Stimulated activated CD8-positive, alpha-beta memory T cell treated with anti-CD3 and anti-CD28 coated beads, Interleukin-15, amount 100 ng/mL, for 48 hours (primary cell): ENCODE measurements around the gene ANKUB1.
"Not testable (repeated sequence)": the region's sequence is repeated elsewhere in the genome, so short reads cannot be mapped to it uniquely, and the experiment has no call there.

ENCODE experiments used
- DNase-seq, 2 donors: peaks; one replicate each; pipeline ENCODE4 v3.0.0-alpha.2; 2020; ENCODE audit warnings: low read depth in 2 of 2

Gene ANKUB1, protein sequence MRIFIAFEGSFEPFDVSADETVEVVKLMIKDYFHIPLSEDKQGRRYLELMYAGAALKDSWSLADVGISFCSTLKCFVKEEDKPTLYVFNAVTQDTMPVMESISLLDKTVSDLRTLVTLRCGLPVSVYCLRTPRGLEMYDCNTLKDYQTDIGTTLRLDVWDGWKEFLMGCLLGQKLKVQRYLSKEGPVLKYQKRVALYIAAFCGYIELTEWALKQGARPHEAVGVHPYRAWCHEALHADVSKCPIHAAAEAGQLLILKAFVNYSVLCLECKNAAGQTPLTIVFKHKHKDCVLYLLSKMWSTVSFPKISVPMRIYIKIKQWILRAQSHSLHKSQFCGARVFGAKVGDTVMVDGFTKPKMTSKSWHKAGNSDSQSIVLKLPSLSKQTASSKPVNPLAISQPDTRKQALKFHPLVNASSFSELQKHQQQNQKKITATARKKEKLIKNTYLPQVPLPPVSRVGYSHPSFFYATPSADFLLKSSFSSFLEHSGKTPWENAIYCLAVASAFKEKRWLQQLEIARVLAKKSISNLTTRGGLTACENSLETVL

DNA sequence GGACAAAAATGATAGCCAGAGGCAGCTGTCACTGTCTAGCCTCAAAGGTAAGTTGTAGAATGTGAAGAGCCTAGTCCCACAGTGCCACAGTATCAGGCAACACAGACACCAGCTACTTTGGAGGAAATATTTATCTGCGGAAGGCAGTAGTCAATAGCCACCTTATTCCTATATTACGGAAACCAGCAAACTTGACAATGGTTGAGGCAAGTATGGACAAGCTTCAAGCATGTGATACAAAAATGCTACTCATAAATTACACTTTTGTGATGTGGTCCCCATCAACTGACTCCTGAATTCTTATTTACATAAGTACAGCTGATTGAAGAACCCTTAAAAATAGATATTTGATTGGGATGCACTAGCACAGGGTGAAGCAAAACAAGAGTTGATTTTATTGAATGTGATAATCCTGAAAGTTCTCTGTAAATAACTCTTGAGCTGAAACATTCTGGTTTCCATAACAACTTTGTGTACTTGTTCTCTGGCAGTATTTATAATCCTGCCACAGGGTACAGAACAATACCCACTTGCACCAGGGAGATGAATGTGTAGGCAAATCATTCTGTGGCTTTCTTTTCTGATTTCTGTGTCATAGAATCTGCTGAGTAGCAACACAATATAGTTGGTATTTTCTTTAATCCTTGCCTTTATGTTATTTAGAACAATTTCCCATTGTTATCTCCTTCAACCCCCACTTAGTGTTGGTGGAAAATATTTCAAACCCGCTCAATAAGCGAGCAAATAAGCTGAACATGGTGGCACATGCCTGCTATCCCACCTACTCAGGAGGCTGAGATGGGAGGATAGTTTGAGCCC is at the start of gene ANKUB1:
Gene ANKUB1 (minus strand): TSS at position 103 of the 819 bp plus-strand sequence. CDS start 188 bp downstream, outside the sequence.
- no peak for DNase-seq

- no peak for DNase-seq
Observed at GRCh38 chr3:149839896-149840295, 47.5 kb upstream of the ANKUB1 start.

- not testable (repeated sequence) for DNase-seq
Observed at GRCh38 chr3:149839469-149839868, 47.1 kb upstream of the ANKUB1 start.

DNA sequence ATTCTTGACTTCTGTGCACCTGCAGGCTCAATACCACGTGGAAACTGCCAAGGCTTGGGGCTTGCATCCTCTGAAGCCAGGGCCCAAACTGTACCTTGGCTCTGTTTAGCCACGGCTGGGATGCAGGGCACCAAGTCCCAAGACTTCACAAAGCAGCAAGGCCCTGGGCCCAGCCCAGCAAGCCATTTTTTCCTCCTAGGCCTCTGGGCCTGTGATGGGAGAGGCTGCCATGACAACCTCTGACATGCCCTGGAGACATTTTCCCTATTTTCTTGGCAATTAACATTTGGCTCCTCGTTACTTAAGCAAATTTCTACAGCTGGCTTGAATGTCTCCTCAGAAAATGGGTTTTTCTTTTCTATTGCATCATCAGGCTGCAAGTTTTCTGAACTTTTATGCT is 46.1 kb upstream of the ANKUB1 start:
- DNase-seq = not testable (repeated sequence)

DNA sequence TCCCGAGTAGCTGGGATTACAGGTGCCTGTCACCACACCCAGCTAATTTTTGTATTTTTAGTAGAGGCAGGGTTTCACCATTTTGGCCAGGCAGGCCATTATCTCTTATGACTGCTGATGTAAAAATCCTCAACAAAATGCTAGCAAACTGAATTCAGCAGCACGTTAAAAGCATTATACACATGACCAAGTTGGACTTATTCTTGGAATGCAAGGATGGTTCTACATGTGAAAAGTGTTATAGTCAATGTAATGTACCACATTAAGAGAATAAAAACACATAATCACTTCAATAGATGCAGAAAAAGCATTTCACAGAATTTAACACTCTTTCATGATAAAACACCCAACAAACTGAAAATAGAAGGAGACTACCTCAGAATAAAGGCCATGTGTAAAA is 40.9 kb upstream of the ANKUB1 start:
- no peak for DNase-seq

- no peak for DNase-seq
Observed at GRCh38 chr3:149832086-149832485, 39.7 kb upstream of the ANKUB1 start.

DNA sequence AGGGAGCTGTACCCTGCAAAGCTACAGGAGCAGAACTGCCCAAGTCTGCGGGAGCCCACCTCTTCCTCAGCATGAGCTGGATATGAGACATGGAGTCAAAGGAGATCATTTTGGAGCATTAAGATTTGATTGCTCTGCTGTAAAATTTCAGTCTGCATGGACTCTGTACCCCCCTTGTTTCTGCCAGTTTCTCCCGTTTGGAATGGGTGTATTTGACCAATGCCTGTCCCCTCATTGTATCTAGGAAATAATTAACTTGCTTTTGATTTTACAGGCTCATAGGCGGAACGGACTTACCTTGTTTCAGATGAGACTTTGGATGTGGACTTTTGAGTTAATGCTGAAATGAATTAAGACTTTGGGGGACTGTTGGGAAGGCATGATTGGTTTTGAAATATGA is 39.0 kb upstream of the ANKUB1 start:
- DNase-seq = no peak

DNA sequence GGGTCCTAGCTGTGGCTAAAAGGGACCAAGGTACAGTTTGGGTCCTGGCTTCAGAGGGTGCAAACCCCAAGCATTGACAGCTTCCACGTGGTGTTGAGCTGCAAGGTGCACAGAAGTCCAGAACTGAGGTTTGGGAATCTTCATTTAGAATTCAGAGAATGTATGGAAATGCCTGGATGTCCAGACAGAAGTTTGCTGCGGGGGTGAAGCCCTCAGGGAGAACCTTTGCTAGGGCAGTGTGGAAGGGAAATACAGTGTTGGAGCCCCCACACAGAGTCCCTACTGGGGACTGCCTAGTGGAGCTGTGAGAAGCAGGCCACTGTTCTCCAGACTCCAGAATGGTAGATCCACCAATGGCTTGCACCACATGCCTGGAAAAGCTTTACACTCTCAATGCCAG is 38.5 kb upstream of the ANKUB1 start:
- DNase-seq = no peak

DNA sequence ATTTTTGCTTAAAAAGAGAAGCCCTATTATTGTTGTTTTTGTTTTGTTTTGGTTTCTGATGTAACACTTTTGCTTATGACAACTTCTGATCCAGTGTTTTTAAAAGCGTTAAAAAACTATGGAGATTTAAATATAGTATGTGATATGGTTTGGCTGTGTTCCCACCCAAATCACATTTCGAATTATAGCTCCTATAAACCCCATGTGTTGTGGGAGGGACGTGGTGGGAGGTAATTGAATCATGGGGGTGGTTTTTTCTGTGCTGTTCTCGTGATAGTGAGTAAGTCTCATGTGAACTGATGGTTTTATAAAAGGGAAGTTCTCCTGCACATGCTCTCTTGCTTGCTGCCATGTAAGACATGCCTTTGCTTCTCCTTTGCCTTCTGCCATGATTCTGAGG is 37.3 kb upstream of the ANKUB1 start:
- not testable (repeated sequence) for DNase-seq

GRCh38 chr3:149828390-149828789 is 36.0 kb upstream of the ANKUB1 start:
- no peak for DNase-seq

DNA sequence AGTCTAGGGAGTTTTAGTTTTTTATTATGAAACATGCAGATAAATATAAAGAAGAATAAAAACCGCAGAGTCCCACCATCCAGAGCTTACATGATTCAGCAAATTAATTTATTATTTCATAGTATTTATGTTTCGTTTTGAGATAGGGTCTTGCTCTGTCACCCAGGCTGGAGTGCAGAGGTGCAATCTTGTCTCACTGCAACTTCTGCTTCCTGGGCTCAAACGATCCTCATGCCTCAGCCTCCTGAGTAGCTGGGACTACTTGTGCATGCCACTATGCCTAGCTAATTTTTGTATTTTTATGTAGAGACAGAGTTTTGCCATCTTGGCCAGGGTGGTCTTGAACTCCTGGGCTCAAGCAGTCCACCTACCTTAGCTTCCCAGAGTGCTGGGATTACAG is 34.3 kb upstream of the ANKUB1 start:
- DNase-seq = no peak

DNA sequence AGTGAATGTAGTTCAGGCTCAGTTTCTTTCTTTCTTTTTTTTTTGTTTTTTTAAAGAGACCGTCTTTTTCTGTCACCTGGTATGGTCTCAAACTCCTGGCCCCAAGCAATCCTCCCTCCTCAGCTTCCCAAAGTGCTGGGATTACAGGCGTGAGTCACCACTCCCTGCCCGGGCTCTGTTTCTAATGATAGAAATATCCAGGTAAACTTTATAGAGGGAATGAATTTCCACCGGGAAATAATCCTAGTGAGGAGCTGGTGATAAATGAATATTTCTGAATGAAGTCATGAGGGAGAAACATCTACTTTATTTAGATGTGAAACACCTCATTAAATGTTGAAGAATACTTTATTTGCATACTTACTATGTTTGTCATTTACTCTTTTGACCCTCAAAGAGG is 27.8 kb upstream of the ANKUB1 start:
- no peak for DNase-seq

DNA sequence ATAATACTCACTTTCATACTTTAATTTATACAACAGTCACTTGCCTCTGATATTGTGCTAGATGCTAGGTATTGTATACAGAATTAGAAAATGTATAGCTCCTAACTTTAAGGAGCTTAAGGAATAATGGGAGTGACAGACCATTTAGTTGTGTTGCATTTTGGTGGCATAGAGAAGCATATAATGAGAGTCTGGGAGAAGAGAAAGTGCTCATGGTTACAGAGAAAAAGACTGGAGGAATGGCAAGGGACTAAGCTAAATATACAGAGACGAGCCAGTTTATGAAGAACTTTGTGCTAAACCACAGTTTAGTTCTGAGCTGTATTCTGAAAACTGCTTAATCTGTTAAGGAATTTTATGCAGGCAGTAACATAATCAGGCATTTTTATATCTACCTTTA is 27.1 kb upstream of the ANKUB1 start:
- no peak for DNase-seq

GRCh38 chr3:149816986-149817385 is 24.6 kb upstream of the ANKUB1 start:
- DNase-seq = no peak

GRCh38 chr3:149816311-149816710 is 24.0 kb upstream of the ANKUB1 start:
- no peak for DNase-seq

DNA sequence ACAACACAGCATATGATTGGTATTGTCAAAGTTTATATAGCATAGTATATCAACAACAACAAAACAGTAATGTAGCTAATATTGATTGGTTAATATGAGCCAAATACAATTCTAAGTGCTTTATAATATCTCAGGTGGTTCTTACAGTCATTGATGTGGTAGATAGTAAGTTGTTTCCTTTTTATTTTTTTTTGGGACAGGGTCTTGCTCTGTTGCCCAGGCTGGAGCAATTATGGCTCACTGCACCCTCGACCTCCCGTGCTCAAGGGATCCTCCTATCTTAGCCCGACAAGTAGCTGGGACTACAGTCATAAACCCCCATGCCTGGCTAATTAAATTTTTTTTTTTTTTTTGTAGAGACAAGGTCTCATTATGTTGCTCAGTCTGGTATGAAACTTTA is 23.4 kb upstream of the ANKUB1 start:
- DNase-seq = no peak

DNA sequence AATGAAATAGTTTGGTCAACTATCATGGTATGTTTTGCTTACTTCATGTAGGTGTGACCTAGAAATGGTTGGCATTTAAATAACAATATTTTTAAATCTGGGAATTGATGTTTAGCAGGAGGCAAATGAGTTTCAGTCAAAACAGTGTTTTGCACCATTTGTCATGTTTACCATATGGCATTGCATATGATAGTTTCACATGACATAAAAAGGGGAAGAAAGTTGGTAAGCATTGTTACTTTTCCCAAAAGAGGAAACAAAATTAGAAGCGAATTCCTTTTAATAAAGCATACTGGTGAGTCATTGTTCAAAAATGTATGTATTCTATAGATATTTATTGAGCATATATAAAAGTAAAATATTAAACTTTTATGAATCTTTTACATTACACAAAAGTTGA is 23.0 kb upstream of the ANKUB1 start:
- no peak for DNase-seq

- no peak for DNase-seq
Observed at GRCh38 chr3:149813367-149814281, 21.3 kb upstream of the ANKUB1 start.

DNA sequence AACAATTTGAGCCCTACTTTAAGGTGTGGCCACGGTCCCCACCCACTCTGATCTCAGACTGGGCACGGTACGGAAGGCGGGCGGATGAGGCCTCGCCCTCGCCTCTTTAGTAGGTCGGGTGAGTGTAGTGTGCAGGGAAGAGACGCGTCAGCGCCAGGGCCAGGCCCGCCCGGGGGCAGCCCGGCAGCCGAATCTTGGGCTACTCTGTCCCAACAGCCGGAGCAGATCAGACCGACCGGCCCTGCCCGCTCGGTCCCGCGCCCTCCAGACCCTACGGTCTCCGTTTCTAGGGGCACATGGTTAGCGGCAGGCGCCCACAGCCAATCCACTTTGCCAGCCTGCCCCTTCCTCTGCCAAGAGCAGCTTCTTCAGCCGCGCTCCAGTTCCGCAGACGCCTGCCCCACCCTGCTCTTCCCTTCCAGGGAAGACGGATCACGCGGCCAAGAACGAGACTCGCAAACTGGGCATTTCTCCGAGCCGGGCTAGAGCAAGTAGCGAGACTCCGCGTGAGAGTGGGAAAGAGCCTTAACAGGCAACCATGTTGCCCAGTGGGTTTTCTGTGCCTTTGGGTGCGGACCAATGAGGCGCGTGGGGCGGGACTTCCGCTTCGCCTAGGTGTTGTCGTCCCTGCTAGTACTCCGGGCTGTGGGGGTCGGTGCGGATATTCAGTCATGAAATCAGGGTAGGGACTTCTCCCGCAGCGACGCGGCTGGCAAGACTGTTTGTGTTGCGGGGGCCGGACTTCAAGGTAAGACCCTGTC is 20.4 kb upstream of the ANKUB1 start, which contains the start of gene RNF13:
Gene RNF13 (plus strand): TSS at position 610 of the 761 bp plus-strand sequence. CDS start 32,812 bp downstream, outside the sequence.
- peak; percentile 86 to 91 for DNase-seq

- no peak for DNase-seq
Observed at GRCh38 chr3:149812165-149812605, 19.8 kb upstream of the ANKUB1 start.

GRCh38 chr3:149810846-149811245 is 18.5 kb upstream of the ANKUB1 start:
- no peak for DNase-seq
